ENCODE data around the gene LGALS7. TPM values are rescaled to one million over a fixed set of nuclear protein-coding genes. Genes with fewer than 3 reads are reported as not detected.

Gene LGALS7
- total RNA-seq, 1 donor from 2014 or later, result not detected

GRCh38 chr19:38722947-38723605 is 50.2 kb downstream of the LGALS7 start:
- Mint-ChIP-seq H3K4me3 (ENCODE audit: low read depth) (no peak overlapping the region), H3K36me3 (ENCODE audit: insufficient read depth) (peaks cover 12% of the 10 kb centered on the region), H3K4me1 (ENCODE audit: low read depth) (peaks cover 28% of the 10 kb centered on the region), H3K27me3 (no peaks in the 10 kb centered on the region), H3K9me3 (ENCODE audit: low read depth) (no peaks in the 10 kb centered on the region), H3K27ac (peak overlapping the region; percentile 98)
- no peak for TF ChIP-seq CTCF (IDR thresholded peaks at IDR 0.05; ENCODE audit: unreplicated experiment)
- no peak for DNase-seq (ENCODE audit: low spot score, unreplicated experiment)

GRCh38 chr19:38721979-38722773 is 51.1 kb downstream of the LGALS7 start:
- peak overlapping the region; percentile 98 for H3K27ac Mint-ChIP-seq
- H3K36me3 Mint-ChIP-seq (ENCODE audit: insufficient read depth), result peaks cover 15% of the 10 kb centered on the region
- no peak for TF ChIP-seq CTCF (IDR thresholded peaks at IDR 0.05; ENCODE audit: unreplicated experiment)
- DNase-seq (ENCODE audit: low spot score, unreplicated experiment), result peak; percentile 55
- H3K9me3 Mint-ChIP-seq (ENCODE audit: low read depth), result no peaks in the 10 kb centered on the region
- H3K4me1 Mint-ChIP-seq (ENCODE audit: low read depth), result peaks cover 28% of the 10 kb centered on the region
- no peaks in the 10 kb centered on the region for H3K27me3 Mint-ChIP-seq
- peak overlapping the region; percentile 32 for H3K4me3 Mint-ChIP-seq (ENCODE audit: low read depth)

DNA sequence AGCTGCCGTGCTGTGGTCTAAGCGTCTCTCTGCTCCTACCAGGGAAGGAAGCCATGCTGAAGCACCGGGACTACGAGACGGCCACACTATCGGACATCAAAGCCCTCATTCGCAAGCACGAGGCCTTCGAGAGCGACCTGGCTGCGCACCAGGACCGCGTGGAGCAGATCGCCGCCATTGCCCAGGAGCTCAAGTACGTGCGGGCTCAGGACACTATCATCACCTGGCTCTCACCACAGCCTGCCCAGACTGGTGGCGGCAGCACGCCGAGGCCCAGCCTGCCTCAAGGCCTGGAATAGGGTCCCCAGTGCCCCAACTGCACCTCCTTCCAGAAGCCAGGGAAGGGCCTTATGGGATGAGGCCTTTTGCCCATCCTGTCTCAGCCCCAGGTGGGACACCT is 51.8 kb downstream of the LGALS7 start:
- H3K27me3 Mint-ChIP-seq, result no peaks in the 10 kb centered on the region
- H3K27ac Mint-ChIP-seq, result peak overlapping the region; percentile 98
- no peaks in the 10 kb centered on the region for H3K9me3 Mint-ChIP-seq (ENCODE audit: low read depth)
- no peak for DNase-seq (ENCODE audit: low spot score, unreplicated experiment)
- no peak for TF ChIP-seq CTCF (IDR thresholded peaks at IDR 0.05; ENCODE audit: unreplicated experiment)
- peaks cover 28% of the 10 kb centered on the region for H3K4me1 Mint-ChIP-seq (ENCODE audit: low read depth)
- no peak overlapping the region for H3K4me3 Mint-ChIP-seq (ENCODE audit: low read depth)
- peaks cover 17% of the 10 kb centered on the region for H3K36me3 Mint-ChIP-seq (ENCODE audit: insufficient read depth)

Other genes starting within 250 kb of the LGALS7 start
- gene MAP4K1, start 155.6 kb downstream of the LGALS7 start, total RNA-seq, result 6.7 and 10.9 TPM in 2 replicates
- gene EIF3K, start 154.3 kb downstream of the LGALS7 start, total RNA-seq, result 193 and 203 TPM in 2 replicates
- 639 and 657 TPM in 2 replicates for gene ACTN4, start 125.9 kb downstream of the LGALS7 start, total RNA-seq
- gene CAPN12, start 29.0 kb downstream of the LGALS7 start, total RNA-seq, result 4.1 and 5.0 TPM in 2 replicates
- gene LGALS7B, start 15.7 kb upstream of the LGALS7 start, total RNA-seq, result not detected in 2 replicates
- gene LGALS4, start 39.4 kb upstream of the LGALS7 start, total RNA-seq, result 2.7 and 3.7 TPM in 2 replicates
- 86.9 and 93.5 TPM in 2 replicates for gene ECH1, start 58.3 kb upstream of the LGALS7 start, total RNA-seq
- gene HNRNPL, start 76.5 kb upstream of the LGALS7 start, total RNA-seq, result 444 and 461 TPM in 2 replicates
- gene RINL, start 104.8 kb upstream of the LGALS7 start, total RNA-seq, result 2.6 and 3.0 TPM in 2 replicates
- gene SIRT2, start 126.1 kb upstream of the LGALS7 start, total RNA-seq, result 33.4 and 38.0 TPM in 2 replicates
- gene NFKBIB, start 126.5 kb upstream of the LGALS7 start, total RNA-seq, result 18.0 and 18.8 TPM in 2 replicates
- gene CCER2, start 138.7 kb upstream of the LGALS7 start, total RNA-seq, result 0.81 and 1.4 TPM in 2 replicates
- gene SARS2, start 157.2 kb upstream of the LGALS7 start, total RNA-seq, result 68.2 and 74.7 TPM in 2 replicates
- gene MRPS12, start 157.4 kb upstream of the LGALS7 start, total RNA-seq, result 26.7 and 26.8 TPM in 2 replicates
- gene FBXO17, start 202.2 kb upstream of the LGALS7 start, total RNA-seq, result 24.1 and 27.1 TPM in 2 replicates